Stimulated activated CD4-positive, alpha-beta T cell treated with anti-CD3 and anti-CD28 coated beads, Interleukin-4, amount 100 ng/mL, for 48 hours (primary cell): ENCODE data around the gene ABCC1.

Experiments
- DNase-seq, 2 donors: peaks; one replicate each; pipeline ENCODE4 v3.0.0-alpha.2; 2020; ENCODE audit warnings: low read depth in 2 of 2

The ABCC1 gene

DNA sequence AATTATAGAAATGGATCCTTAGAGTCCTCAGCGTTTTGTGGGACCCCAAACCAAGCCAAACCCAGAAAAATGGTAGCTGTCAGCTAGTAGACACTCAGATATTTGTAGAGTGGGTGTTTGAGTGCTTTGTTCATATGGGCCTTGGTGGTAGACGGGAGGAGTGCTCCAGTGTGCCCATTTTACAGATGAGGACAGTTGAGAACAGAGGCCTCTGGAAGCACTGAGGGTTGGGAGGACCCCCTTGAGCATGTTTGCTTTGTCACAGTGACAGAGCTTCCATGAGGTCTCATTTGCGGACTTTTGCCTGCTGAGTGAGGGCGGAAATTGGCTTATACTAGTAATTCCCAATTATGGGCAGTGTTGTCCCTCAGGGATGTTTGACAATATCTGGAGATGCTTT lies 162.2 kb downstream of the ABCC1 start:
- no peak for DNase-seq

- no peak for DNase-seq
Measured at GRCh38 chr16:16112450-16113053, 163.1 kb downstream of the ABCC1 start.

GRCh38 chr16:16113076-16113475 lies 163.7 kb downstream of the ABCC1 start:
- no peak for DNase-seq

- DNase-seq = no peak
Measured at GRCh38 chr16:16116841-16117240, 167.4 kb downstream of the ABCC1 start.

GRCh38 chr16:16118337-16118736 lies 168.9 kb downstream of the ABCC1 start:
- DNase-seq = no peak

DNA sequence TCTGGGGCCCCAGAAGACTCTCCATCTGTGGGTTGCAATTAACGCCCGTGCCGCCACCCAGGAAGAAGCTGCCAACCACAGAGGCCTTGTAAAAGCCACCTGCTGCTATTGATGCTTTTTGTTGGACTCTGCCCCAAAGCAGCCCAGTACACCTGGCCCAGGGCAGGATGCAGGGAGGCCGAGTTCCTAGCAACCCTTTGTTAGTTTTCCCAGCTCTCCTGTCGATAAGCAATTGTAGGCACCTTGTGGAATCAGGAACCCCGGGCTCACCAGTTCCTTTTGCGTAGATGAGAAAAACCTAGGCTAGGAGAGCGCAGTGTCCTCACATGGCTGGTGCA lies 170.6 kb downstream of the ABCC1 start:
- DNase-seq = no peak

DNA sequence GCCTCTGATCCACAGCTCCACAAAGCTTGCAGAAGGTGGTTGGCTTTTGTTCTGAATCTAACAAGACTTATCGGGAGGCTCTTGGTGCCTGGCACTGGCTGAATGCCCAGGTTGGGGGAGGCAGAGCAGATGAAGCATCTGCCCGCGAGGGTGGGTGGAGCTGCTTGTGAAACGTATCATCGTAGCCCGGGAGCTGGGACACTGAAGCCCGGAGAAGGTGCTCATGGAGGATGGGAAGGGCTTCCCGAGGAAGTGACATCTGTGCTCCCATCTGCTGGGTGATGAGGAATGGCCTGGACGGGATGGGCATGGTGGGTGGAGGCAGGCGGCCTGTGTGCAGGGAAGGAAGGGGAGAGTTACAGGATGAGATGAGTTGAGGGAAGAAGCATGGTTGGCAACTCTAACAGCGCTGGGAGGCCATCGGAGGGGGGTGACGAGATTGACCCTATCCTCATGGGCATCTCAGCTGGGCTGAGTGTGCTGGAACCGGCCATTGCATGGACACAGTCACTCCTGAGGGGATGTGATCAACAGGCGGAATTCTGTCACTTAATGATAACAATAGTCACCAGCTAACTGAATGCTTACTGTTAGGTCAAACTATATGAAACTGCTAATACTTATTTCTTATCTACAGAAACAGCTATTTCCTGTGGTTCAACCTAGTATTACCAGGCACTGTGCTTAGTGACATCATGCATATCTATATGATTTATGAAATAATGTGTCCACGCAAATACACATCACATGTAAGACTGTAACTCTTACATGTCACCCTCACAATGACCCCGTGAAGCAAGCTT lies 171.2 kb downstream of the ABCC1 start:
- DNase-seq = no peak

GRCh38 chr16:16121185-16121727 lies 171.8 kb downstream of the ABCC1 start:
- DNase-seq = no peak

GRCh38 chr16:16122264-16122663 lies 172.8 kb downstream of the ABCC1 start:
- no peak for DNase-seq

DNA sequence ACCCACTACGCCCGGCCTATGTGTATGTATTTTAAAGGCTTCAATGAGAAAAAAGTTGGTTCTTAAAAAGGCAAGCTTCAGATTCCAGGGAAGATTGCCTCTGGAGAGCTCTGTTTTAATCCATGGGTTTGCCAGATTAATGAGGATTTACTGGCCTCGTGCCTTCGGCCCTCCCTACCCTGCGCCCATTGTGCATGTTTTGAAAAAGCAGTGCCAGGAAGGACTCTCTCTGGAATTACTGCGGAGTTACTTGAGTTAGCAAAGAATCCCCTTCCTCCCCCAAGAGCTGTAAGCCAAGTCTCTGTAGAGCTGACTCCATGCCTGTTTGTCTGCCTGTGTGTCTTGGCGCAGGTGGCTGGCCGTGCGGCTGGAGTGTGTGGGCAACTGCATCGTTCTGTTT lies 175.0 kb downstream of the ABCC1 start:
- DNase-seq = no peak

DNA sequence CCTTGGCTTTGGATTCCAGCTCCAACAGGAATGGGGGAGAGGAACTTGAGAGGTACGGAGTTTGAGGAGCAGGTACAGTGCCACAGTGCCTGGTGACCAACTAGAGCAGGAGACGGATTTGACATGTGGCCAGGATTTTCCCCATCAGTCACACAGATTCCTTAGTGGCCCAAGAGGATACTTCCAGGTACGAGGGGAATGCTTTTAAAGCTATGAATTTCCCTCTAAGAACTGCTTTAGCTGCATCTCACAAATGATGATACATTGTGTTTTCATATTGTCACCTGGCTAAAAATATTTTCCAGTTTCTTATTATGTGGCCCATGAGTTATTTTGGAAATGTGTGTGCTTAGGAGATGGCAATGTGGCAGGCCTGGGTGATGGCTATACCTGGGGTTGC lies 175.6 kb downstream of the ABCC1 start:
- no peak for DNase-seq

- DNase-seq = no peak
Measured at GRCh38 chr16:16126896-16127295, 177.5 kb downstream of the ABCC1 start.

DNA sequence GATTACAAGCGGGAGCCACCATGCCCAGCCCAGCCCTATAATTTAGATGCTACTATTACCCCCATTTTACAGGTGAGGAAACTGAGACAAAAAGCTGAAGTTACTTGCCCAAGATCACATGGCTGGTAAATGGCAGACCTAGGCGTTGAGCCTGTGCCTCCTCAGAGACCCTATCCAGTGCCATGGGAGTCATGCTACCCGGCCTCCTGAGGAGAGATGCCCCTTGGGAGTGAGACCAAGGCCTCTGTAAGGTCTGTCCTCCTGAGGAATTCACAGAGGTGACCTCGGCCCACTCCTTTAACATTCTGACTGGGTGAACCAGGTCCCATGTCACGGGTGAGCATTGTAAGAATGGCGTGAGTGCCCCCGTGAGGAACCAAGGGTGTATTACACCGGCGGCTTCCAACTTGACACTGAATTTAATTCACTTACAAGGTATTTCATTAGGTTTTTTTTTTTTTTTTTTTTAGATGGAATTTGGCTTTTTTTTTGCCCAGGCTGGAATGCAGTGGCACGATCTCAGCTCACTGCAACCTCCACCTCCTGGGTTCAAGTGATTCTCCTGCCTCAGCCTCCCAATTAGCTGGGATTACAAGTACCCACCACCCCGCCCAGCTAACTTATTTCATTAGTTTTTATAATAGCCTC lies 178.2 kb downstream of the ABCC1 start:
- peak; percentile 52 to 53 for DNase-seq

DNA sequence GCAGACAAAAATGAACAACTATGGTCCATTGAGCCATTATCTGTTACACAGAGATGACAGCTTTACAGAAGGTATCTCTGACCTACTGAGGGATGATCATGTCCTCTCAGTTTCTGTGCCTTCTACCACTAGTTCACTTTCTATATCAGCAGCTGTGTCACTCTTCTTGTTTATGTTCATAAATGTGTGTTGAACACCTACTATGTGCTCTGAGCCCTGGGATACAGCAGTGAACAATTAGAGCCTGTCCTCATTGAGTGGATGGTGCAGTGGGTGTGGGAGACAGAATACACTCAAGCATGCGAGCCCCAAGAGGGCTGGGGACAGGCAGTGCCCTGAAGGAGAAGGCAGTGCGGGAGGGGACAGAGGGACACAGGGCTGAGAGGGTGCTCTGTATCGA lies 181.8 kb downstream of the ABCC1 start:
- no peak for DNase-seq

GRCh38 chr16:16131659-16132058 lies 182.2 kb downstream of the ABCC1 start:
- DNase-seq = no peak

DNA sequence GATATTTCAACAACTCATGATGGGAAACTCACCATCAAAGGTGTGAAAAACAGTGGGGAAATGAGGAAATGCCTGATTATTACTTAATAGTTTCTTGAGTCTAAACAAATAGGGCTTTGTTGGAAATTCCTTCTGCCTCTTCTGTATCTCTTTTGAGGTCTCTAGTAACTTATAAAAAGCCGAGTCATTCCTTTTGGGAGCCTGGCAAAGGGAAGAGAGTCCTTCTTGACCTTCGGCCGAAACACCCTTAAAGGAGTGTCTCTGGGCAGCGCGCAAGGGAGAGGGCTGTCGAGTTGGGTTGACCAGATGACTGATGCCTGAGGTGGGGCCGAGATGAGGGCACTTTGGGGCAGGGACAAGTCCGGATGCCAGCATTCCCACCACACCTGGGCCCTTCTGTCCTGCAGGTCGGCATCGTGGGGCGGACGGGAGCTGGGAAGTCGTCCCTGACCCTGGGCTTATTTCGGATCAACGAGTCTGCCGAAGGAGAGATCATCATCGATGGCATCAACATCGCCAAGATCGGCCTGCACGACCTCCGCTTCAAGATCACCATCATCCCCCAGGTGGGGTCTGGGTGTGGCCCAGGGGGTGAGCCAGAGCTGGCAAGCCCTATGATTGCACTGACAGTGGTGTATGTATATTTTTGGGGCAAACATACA lies 184.7 kb downstream of the ABCC1 start:
- DNase-seq = no peak

DNA sequence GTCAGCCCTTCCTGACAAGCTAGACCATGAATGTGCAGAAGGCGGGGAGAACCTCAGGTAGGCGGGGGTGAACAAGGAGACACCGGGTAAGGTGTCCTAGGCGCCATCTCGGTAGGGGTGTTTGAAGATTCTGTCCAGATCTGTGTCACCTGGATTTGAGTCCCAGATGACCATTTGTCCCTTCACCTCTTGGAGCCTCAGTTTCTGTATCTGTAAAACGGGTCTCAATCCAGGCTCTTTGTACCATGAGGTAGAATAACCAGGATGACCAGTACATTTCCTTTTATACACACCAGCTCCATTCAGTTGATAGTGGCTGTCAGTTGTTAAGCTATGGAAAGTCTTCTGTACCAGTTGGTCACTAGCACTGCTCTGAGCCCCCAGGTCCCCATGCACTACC lies 187.2 kb downstream of the ABCC1 start:
- DNase-seq = no peak

DNA sequence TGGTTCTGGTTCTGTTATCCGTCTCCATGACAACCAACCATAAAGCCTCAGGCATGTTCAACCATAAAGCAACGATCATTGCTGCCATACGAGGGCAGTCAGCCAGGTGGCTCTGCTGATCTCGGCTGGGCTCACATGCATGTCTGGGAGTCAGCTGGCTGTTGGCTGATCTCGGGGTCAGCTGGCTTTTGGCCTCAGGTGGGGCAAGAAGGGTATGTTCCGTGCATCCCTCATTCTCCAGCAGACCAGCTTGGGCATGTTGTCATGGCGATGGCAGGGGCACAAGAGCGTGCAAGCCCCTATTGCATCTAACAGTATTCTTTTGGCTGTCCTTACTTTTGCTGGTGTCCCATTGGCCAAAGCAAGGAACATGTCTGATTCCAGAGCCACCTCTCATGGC lies 187.7 kb downstream of the ABCC1 start:
- no peak for DNase-seq

DNA sequence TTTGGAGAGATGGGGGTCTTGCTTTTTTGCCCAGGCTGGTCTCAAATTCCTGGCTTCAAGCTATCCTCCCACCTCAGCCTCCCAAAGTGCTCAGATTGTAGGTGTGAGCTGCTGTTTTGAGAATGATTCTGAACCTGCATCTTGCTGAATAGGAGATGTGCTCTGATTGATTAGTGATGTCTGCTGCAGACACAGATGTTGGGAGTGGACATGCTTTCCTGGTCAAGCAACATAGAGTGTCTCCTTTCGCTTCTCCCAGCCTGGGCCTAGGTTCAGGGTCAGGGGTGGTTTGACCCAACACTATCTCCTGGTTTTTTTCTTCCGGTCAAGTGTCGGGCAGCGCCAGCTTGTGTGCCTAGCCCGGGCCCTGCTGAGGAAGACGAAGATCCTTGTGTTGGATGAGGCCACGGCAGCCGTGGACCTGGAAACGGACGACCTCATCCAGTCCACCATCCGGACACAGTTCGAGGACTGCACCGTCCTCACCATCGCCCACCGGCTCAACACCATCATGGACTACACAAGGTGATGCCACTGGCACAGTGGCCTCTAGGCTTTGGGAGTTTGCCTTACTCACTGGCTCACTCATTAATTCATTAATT lies 188.7 kb downstream of the ABCC1 start:
- DNase-seq = no peak

DNA sequence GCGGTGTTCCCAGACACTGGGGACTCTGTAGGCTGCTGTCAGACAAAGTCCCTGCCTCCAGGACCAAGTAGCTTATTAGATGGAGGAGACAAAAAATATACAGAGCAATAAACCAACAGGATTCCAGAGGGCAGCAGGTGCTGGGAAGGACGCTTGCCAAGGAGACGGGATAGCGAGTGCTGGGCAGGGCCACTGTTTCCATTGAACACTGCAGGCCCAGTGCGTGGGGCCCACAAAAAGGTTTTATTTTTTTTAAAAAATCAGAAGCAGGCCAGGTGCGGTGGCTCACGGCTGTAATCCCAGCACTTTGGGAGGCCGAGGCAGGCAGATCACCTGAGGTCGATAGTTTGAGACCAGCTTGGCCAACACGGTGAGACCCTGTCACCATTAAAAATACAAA lies 189.6 kb downstream of the ABCC1 start:
- DNase-seq = no peak

DNA sequence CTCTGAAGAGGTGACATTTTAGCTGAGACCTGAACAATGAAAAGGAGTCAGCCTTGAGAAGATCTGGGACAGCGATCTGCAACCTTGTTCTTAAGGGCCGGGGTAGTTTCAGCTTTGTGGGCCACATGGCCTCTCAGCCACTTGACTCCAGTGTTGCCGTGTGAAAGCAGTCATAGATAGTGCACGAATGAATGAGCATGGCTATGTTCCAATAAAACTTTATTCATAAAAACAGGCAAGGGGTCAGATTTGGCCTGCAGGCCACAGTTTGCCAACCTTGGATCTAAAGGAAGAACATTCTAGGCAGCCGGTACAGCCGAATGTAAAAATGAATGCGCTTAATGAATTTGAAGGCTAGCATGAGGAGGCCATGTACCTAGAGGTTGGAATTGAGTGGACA lies 190.4 kb downstream of the ABCC1 start:
- no peak for DNase-seq

- no peak for DNase-seq
Measured at GRCh38 chr16:16140537-16140936, 191.1 kb downstream of the ABCC1 start.
